CD14-positive monocyte (primary cell): ENCODE measurements around the gene CDC34. TPM values are rescaled to one million over a fixed set of nuclear protein-coding genes. Genes with fewer than 3 reads are reported as not detected.

Experiments
- DNase-seq, 3 donors: peaks; one replicate each; pipeline ENCODE4 v3.0.0-alpha.2; 2011 to 2022
- H2AFZ ChIP-seq: 2 replicates; pipeline ENCODE4 v1.6.0; 2012; ENCODE audit warnings: mild to moderate bottlenecking, low read depth, low read length, inconsistent platforms; ENCODE audit not compliant: insufficient read depth, poor library complexity, severe bottlenecking
- H3K27ac ChIP-seq, 2 donors: 1 replicate in 1 of 2; 2 replicates in 1 of 2; pipeline ENCODE4 v1.5.1; 2012 to 2013; ENCODE audit warnings: low read length in 2 of 2, control low read depth in 1 of 2, inconsistent platforms in 1 of 2, low read depth in 1 of 2, mild to moderate bottlenecking in 1 of 2
- H3K27me3 ChIP-seq, 2 donors: one replicate each; pipeline versions ENCODE4 v1.6.0 to v1.6.1; 2011 to 2013; ENCODE audit warnings: low read length in 2 of 2; ENCODE audit not compliant: control insufficient read depth in 2 of 2, insufficient read depth in 2 of 2
- H3K36me3 ChIP-seq, 2 donors: replicated peaks in 1 of 2; 1 replicate in 1 of 2; 2 replicates in 1 of 2; pipeline versions ENCODE4 v1.5.1 to v1.6.1; 2012 to 2013; ENCODE audit warnings: low read length in 2 of 2, control low read depth in 1 of 2, inconsistent platforms in 1 of 2, mild to moderate bottlenecking in 1 of 2; ENCODE audit not compliant: insufficient read depth in 2 of 2, control insufficient read depth in 1 of 2
- H3K4me1 ChIP-seq, 2 donors: 1 replicate in 1 of 2; 2 replicates in 1 of 2; pipeline versions ENCODE4 v1.5.1 to v1.6.1; 2012 to 2013; ENCODE audit warnings: low read length in 2 of 2, control low read depth in 1 of 2, inconsistent platforms in 1 of 2, mild to moderate bottlenecking in 1 of 2, moderate library complexity in 1 of 2; ENCODE audit not compliant: insufficient read depth in 2 of 2, control insufficient read depth in 1 of 2
- H3K4me2 ChIP-seq: replicated peaks from 2 replicates; pipeline ENCODE3; 2012; ENCODE audit warnings: low read length, moderate library complexity, mild to moderate bottlenecking; ENCODE audit not compliant: poor library complexity, severe bottlenecking; ENCODE audit errors: extremely low read depth
- H3K4me3 ChIP-seq, 3 experiments: fragments of 200-600 bp in 1 of 3; sonication (generic) in 1 of 3; replicated peaks in 1 of 3; 1 replicate in 2 of 3; 2 replicates in 1 of 3; pipeline ENCODE4 v1.5.1; 2011 to 2013; ENCODE audit warnings: low read length in 3 of 3, mild to moderate bottlenecking in 3 of 3, control low read depth in 2 of 3, low read depth in 2 of 3, inconsistent platforms in 1 of 3, moderate library complexity in 1 of 3
- H3K79me2 ChIP-seq: 2 replicates; pipeline ENCODE4 v1.6.0; 2012; ENCODE audit warnings: mild to moderate bottlenecking, control low read depth, inconsistent platforms, low read length, moderate library complexity; ENCODE audit not compliant: insufficient read depth
- H3K9ac ChIP-seq: 2 replicates; pipeline ENCODE4 v1.6.0; 2017; ENCODE audit warnings: low read length, mild to moderate bottlenecking; ENCODE audit not compliant: insufficient read depth, poor library complexity, severe bottlenecking
- H3K9me3 ChIP-seq, 2 donors: replicated peaks in 1 of 2; 1 replicate in 1 of 2; 2 replicates in 1 of 2; pipeline versions ENCODE4 v1.5.1 to v1.6.1; 2012 to 2013; ENCODE audit warnings: low read length in 2 of 2, control low read depth in 1 of 2; ENCODE audit not compliant: control insufficient read depth in 1 of 2, insufficient read depth in 1 of 2
- H4K20me1 ChIP-seq: 2 replicates; pipeline ENCODE4 v1.6.0; 2012; ENCODE audit warnings: mild to moderate bottlenecking, low read length, control low read depth, moderate library complexity; ENCODE audit not compliant: insufficient read depth
- H3K27ac Mint-ChIP-seq, 7 donors: one replicate each; pipeline ENCODE4 v1.8.0; 2020; ENCODE audit warnings: mild to moderate bottlenecking in 7 of 7, mixed read lengths in 7 of 7, moderate library complexity in 6 of 7, inconsistent platforms in 2 of 7
- H3K27me3 Mint-ChIP-seq, 3 donors: one replicate each; pipeline ENCODE4 v1.8.0; 2021 to 2022; ENCODE audit warnings: low read depth in 3 of 3, mild to moderate bottlenecking in 3 of 3, mixed read lengths in 3 of 3, moderate library complexity in 3 of 3, inconsistent platforms in 1 of 3
- H3K36me3 Mint-ChIP-seq, 2 donors: one replicate each; pipeline ENCODE4 v1.8.0; 2020; ENCODE audit warnings: mixed read lengths in 2 of 2, inconsistent platforms in 1 of 2, mild to moderate bottlenecking in 1 of 2
- H3K4me1 Mint-ChIP-seq: one replicate; pipeline ENCODE4 v1.8.0; 2020; ENCODE audit warnings: mild to moderate bottlenecking, mixed read lengths
- H3K4me3 Mint-ChIP-seq, 2 donors: one replicate each; pipeline ENCODE4 v1.8.0; 2020; ENCODE audit warnings: mild to moderate bottlenecking in 2 of 2, mixed read lengths in 2 of 2, moderate library complexity in 1 of 2
- H3K9me3 Mint-ChIP-seq, 7 donors: one replicate each; pipeline ENCODE4 v1.8.0; 2020 to 2022; ENCODE audit warnings: mixed read lengths in 7 of 7, mild to moderate bottlenecking in 6 of 7, moderate library complexity in 6 of 7, inconsistent platforms in 2 of 7
- WGBS: methylation state at CpG from one replicate; pipeline ENCODE4 v1.1.5; 2013; ENCODE audit warnings: missing lambda C conversion rate; ENCODE audit not compliant: insufficient coverage; 5-methylcytosine and 5-hydroxymethylcytosine counted together
- intact Hi-C, 2 donors: fragments of 100-400 bp; cut with micrococcal nuclease; formaldehyde crosslinking; loops; one replicate each; pipeline versions ENCODE4 v1.15.0 to v1.15.1; 2023
- polyA plus RNA-seq, 3 donors: library from polyadenylated mRNA; depleted of rRNA in 1 of 3; unstranded in 2 of 3; stranded (reverse) in 1 of 3; fragments of 300-500 nt in 2 of 3; fragments of >200 nt in 1 of 3; fragmentation: Illumina TruSeq in 2 of 3; gene quantifications; 1 replicate in 2 of 3; 2 replicates in 1 of 3; pipeline ENCODE4 v1.2.3, GENCODE V29; 2012 to 2021
- TF ChIP-seq, protein P1 (sequence below): fragments of 200-600 bp; IDR thresholded peaks from one replicate; pipeline ENCODE4 v1.8.0; 2022; ENCODE audit warnings: antibody characterized with exemption, mild to moderate bottlenecking

CDC34 gene
- polyA plus RNA-seq, 3 donors = 25.2 to 49.2 (median 43.0) TPM

DNA sequence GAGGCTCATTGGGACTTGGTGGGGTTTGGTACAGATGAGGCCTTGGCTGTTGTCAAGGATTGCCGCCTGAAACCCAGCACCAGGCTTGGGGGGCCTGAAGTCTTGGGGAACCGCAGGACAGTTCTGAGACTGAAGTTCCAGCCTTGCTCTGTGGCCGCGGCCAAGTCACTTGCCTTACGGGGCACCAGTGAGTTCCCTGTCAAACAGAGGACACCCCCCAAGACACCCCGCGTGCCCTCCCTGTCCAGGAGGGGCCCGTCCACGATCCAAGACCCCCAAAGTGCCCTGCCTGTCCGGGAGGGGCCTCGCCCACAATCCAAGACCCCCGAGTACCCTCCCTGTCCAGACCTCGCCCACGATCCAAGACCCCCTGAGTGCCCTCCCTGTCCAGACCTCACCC lies 2.5 kb downstream of the CDC34 start:
- H3K27me3 ChIP-seq = no peaks in the 10 kb centered on the region
- TF ChIP-seq, protein P1, sequence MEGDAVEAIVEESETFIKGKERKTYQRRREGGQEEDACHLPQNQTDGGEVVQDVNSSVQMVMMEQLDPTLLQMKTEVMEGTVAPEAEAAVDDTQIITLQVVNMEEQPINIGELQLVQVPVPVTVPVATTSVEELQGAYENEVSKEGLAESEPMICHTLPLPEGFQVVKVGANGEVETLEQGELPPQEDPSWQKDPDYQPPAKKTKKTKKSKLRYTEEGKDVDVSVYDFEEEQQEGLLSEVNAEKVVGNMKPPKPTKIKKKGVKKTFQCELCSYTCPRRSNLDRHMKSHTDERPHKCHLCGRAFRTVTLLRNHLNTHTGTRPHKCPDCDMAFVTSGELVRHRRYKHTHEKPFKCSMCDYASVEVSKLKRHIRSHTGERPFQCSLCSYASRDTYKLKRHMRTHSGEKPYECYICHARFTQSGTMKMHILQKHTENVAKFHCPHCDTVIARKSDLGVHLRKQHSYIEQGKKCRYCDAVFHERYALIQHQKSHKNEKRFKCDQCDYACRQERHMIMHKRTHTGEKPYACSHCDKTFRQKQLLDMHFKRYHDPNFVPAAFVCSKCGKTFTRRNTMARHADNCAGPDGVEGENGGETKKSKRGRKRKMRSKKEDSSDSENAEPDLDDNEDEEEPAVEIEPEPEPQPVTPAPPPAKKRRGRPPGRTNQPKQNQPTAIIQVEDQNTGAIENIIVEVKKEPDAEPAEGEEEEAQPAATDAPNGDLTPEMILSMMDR = no peak
- peaks cover 67% of the 10 kb centered on the region for H4K20me1 ChIP-seq
- H3K27ac Mint-ChIP-seq = peak overlapping the region in 3 of 7 donors; percentile 75 to 92 (median 89)
- peaks cover 0 to 2% (median 1%) of the 10 kb centered on the region in 3 donors for H3K27me3 Mint-ChIP-seq
- peaks cover 32 to 39% of the 10 kb centered on the region in 2 donors for H3K36me3 ChIP-seq
- H2AFZ ChIP-seq = no peak overlapping the region
- H3K4me1 ChIP-seq = peaks cover 24 to 27% of the 10 kb centered on the region in 2 donors
- H3K27ac ChIP-seq = peak overlapping the region; percentile 64 to 90
- peak overlapping the region in 1 of 2 donors; percentile 30 for H3K4me3 Mint-ChIP-seq
- peaks cover 22 to 36% of the 10 kb centered on the region in 2 donors for H3K36me3 Mint-ChIP-seq
- H3K9ac ChIP-seq = peak overlapping the region; percentile 90
- H3K4me1 Mint-ChIP-seq = peaks cover 21% of the 10 kb centered on the region
- intact Hi-C loops = loop anchor here in 1 of 2 donors (5.0 to 10.0 kb wide), 2 partner anchors 38 to 101 kb away; partner anchors contain the start of genes BSG, FGF22 and POLRMT
- 91% methylated on average over 7 of the region's 14 CpGs for WGBS
- H3K79me2 ChIP-seq = peaks cover 41% of the 10 kb centered on the region
- DNase-seq = no peak
- H3K4me2 ChIP-seq = peak overlapping the region; percentile 91
- no peaks in the 10 kb centered on the region for H3K9me3 ChIP-seq
- peak overlapping the region in 1 of 3 experiments; percentile 91 for H3K4me3 ChIP-seq
- no peaks in the 10 kb centered on the region for H3K9me3 Mint-ChIP-seq

DNA sequence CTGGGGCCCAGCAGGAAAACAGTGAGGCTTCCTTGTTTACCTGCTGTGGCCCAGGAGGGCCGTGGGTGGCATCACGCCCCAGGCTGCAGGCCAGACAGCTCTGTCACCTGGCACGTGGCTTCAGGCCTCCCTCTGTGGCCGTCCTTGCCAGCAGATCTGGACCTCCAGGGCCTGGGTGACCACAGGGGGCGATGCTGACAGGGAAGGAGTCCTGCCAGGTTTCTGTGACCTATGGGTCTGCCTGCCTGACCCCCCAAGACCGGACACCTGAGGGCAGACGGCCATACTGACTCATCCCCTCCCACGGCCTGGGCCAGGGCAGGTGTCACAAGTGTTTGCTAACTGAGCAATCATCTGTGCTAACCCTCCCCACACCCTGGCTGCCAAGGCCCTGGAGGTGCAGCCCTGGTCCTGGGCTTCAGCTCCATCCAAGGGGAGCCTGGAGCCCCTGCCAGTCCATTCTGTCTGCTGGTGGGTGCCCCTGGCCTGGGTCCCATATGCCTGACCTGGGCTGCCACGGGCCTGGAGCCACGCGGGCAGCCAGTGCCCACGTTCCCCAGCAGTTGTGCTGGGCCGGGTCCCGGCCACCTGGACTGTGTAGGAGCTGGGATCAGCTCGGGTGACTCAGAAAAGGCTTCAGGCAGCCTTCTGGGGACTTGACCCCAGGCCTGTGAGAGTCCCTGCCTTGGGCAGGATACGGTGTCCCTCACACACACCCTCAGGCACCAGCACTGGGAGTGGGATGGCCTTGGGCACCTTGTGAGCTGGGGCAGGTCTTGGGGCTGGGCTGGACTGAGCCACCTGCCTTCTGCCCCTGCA lies 3.7 kb downstream of the CDC34 start:
- 87% methylated on average over 15 of the region's 16 CpGs for WGBS
- peaks cover 39 to 45% of the 10 kb centered on the region in 2 donors for H3K36me3 ChIP-seq
- H3K27me3 Mint-ChIP-seq = no peaks in the 10 kb centered on the region
- H3K4me3 ChIP-seq = no peak overlapping the region
- H3K9ac ChIP-seq = no peak overlapping the region
- intact Hi-C loops = loop anchor here in 1 of 2 donors (10.0 kb wide), 1 partner anchor 100 kb away; the partner anchor contains the start of genes FGF22 and POLRMT
- H3K4me1 Mint-ChIP-seq = peaks cover 18% of the 10 kb centered on the region
- H3K27ac ChIP-seq = peak overlapping the region in 1 of 2 donors; percentile 42
- H3K79me2 ChIP-seq = peaks cover 41% of the 10 kb centered on the region
- peaks cover 70% of the 10 kb centered on the region for H4K20me1 ChIP-seq
- H2AFZ ChIP-seq = no peak overlapping the region
- H3K9me3 Mint-ChIP-seq = no peaks in the 10 kb centered on the region
- H3K36me3 Mint-ChIP-seq = peaks cover 24 to 42% of the 10 kb centered on the region in 2 donors
- no peak overlapping the region for H3K4me2 ChIP-seq
- peak overlapping the region in 2 of 7 donors; percentile 42 to 69 for H3K27ac Mint-ChIP-seq
- DNase-seq = no peak
- H3K27me3 ChIP-seq = no peaks in the 10 kb centered on the region
- H3K9me3 ChIP-seq = no peaks in the 10 kb centered on the region
- peaks cover 24 to 27% of the 10 kb centered on the region in 2 donors for H3K4me1 ChIP-seq
- TF ChIP-seq, protein P1 = no peak
- H3K4me3 Mint-ChIP-seq = no peak overlapping the region
